Ishikawa (cell line): ENCODE results near the gene TSPO2.

Experiments
- CEBPB ChIP-seq: IDR thresholded peaks from 2 replicates; pipeline ENCODE4 v1.6.1; 2012
- EGR1 ChIP-seq: IDR thresholded peaks from 2 replicates; pipeline ENCODE4 v1.6.1; 2012
- FOXM1 ChIP-seq: IDR thresholded peaks from 2 replicates; pipeline ENCODE4 v1.6.1; 2012; ENCODE audit warnings: low read depth, borderline replicate concordance
- MAX ChIP-seq: IDR thresholded peaks from 2 replicates; pipeline ENCODE4 v1.6.1; 2012
- RAD21 ChIP-seq: IDR thresholded peaks from 2 replicates; pipeline ENCODE4 v1.6.1; 2012; ENCODE audit warnings: low read depth
- REST ChIP-seq: IDR thresholded peaks from 2 replicates; pipeline ENCODE4 v1.6.1; 2012; ENCODE audit warnings: low read depth, mild to moderate bottlenecking
- TAF1 ChIP-seq: IDR thresholded peaks from 2 replicates; pipeline ENCODE4 v1.6.1; 2012; ENCODE audit warnings: low read depth, mild to moderate bottlenecking
- ZBTB7A ChIP-seq: IDR thresholded peaks from 2 replicates; pipeline ENCODE4 v1.6.1; 2012; ENCODE audit warnings: low read depth

DNA sequence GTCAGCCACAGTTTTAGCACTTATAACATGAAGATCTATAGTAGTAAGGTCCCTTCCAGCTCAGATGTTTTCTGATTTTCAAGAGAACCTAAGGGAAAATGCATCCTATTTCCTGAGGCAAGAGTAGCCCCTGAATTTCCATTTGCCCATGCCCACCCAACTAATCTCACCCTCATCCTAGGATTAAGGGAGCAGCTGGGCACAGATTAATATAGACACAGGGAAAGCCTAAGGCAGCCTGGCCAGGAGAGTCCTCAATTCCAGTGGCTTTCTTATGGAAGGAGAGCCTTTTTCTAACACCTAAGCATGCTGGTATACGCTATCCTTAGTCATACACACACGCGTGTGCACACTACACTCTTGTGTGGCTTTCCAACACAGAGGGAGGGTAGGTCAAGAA, 12.2 kb downstream of the TSPO2 start:
- TF ChIP-seq ZBTB7A (no peak), MAX (no peak), EGR1 (no peak), CEBPB (no peak), REST (no peak), TAF1 (no peak), RAD21 (no peak), FOXM1 (no peak)
